SK-N-SH (cell line): Measurements from ENCODE around the gene NEURL2.

Experiments used
- FOXM1 ChIP-seq: IDR thresholded peaks from 2 replicates; pipeline ENCODE4 v1.4.0; 2012; ENCODE audit warnings: low read depth, mild to moderate bottlenecking
- JUND ChIP-seq: IDR thresholded peaks from 2 replicates; pipeline ENCODE4 v1.4.0; 2012
- NFIC ChIP-seq: IDR thresholded peaks from 2 replicates; pipeline ENCODE4 v1.4.0; 2012; ENCODE audit warnings: borderline replicate concordance
- NRF1 ChIP-seq: IDR thresholded peaks from 2 replicates; pipeline ENCODE4 v1.6.1; 2012; ENCODE audit warnings: low read depth, mild to moderate bottlenecking, low read length
- RAD21 ChIP-seq: IDR thresholded peaks from 2 replicates; pipeline ENCODE4 v1.6.1; 2012; ENCODE audit warnings: mild to moderate bottlenecking, low read length
- RCOR1 ChIP-seq: fragments of 150-350 bp; IDR thresholded peaks from 2 replicates; pipeline ENCODE4 v1.6.1; 2017; ENCODE audit warnings: antibody characterized with exemption, low read length
- TCF12 ChIP-seq: IDR thresholded peaks from 2 replicates; pipeline ENCODE4 v1.4.0; 2012
- TF ChIP-seq, protein P1 (sequence below): fragments of 200-600 bp; sonication (generic); IDR thresholded peaks from 2 replicates; pipeline ENCODE4 v1.6.1; 2017; ENCODE audit warnings: antibody characterized with exemption, mild to moderate bottlenecking, moderate library complexity
- TF ChIP-seq, protein P2 (sequence below): IDR thresholded peaks from 2 replicates; pipeline ENCODE4 v1.4.0; 2012; ENCODE audit warnings: low read depth, borderline replicate concordance
- TF ChIP-seq, protein P3 (sequence below): IDR thresholded peaks from 2 replicates; pipeline ENCODE4; 2012

DNA sequence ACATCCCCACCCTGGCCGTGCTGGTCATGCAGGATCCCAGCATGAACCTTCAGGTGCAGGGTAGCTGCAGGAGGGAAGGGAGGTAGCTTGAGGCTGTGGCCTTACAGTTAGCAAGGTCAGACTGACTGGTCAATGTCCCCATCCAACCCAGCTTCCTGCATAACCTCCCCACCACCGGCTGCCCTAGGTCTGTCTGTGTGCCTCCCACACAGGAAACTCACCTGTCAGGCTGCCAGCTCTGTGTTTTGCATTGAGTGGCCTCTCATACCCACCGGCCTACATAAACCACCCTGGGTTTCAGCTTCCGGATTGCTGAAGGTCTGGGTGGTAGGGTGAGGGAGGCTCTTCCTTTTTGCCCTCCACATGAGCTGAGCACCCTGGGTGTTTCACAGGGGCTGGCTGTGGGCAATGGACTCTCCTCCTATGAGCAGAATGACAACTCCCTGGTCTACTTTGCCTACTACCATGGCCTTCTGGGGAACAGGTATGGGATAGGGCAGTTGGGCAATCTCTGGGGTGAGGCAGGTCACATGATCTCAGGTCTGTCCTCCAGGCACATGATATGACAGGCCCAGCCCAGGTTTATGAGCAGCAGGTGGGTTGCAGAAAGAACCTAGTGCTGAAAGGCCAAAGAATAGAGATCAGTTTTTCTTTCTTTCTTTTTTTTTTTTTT is 2.0 kb upstream of the NEURL2 start:
- no peak for TF ChIP-seq RAD21
- TF ChIP-seq FOXM1 = no peak
- TF ChIP-seq, protein P1, sequence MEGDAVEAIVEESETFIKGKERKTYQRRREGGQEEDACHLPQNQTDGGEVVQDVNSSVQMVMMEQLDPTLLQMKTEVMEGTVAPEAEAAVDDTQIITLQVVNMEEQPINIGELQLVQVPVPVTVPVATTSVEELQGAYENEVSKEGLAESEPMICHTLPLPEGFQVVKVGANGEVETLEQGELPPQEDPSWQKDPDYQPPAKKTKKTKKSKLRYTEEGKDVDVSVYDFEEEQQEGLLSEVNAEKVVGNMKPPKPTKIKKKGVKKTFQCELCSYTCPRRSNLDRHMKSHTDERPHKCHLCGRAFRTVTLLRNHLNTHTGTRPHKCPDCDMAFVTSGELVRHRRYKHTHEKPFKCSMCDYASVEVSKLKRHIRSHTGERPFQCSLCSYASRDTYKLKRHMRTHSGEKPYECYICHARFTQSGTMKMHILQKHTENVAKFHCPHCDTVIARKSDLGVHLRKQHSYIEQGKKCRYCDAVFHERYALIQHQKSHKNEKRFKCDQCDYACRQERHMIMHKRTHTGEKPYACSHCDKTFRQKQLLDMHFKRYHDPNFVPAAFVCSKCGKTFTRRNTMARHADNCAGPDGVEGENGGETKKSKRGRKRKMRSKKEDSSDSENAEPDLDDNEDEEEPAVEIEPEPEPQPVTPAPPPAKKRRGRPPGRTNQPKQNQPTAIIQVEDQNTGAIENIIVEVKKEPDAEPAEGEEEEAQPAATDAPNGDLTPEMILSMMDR = no peak
- TF ChIP-seq NRF1 = no peak
- TF ChIP-seq TCF12 = no peak
- TF ChIP-seq RCOR1 = no peak
- TF ChIP-seq, protein P2, sequence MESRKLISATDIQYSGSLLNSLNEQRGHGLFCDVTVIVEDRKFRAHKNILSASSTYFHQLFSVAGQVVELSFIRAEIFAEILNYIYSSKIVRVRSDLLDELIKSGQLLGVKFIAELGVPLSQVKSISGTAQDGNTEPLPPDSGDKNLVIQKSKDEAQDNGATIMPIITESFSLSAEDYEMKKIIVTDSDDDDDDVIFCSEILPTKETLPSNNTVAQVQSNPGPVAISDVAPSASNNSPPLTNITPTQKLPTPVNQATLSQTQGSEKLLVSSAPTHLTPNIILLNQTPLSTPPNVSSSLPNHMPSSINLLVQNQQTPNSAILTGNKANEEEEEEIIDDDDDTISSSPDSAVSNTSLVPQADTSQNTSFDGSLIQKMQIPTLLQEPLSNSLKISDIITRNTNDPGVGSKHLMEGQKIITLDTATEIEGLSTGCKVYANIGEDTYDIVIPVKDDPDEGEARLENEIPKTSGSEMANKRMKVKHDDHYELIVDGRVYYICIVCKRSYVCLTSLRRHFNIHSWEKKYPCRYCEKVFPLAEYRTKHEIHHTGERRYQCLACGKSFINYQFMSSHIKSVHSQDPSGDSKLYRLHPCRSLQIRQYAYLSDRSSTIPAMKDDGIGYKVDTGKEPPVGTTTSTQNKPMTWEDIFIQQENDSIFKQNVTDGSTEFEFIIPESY = no peak
- no peak for TF ChIP-seq JUND
- no peak for TF ChIP-seq NFIC
- TF ChIP-seq, protein P3, sequence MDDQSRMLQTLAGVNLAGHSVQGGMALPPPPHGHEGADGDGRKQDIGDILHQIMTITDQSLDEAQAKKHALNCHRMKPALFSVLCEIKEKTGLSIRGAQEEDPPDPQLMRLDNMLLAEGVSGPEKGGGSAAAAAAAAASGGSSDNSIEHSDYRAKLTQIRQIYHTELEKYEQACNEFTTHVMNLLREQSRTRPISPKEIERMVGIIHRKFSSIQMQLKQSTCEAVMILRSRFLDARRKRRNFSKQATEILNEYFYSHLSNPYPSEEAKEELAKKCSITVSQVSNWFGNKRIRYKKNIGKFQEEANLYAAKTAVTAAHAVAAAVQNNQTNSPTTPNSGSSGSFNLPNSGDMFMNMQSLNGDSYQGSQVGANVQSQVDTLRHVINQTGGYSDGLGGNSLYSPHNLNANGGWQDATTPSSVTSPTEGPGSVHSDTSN = no peak
